HG03280 (cell line): ENCODE data around the gene JUP.

ENCODE experiments used
- ATAC-seq: cut with Tn5 transposase; IDR thresholded peaks from one replicate; pipeline ENCODE4 v1.9.1; 2021; ENCODE audit warnings: mild to moderate bottlenecking, moderate library complexity; ENCODE audit not compliant: unreplicated experiment

Gene JUP

DNA sequence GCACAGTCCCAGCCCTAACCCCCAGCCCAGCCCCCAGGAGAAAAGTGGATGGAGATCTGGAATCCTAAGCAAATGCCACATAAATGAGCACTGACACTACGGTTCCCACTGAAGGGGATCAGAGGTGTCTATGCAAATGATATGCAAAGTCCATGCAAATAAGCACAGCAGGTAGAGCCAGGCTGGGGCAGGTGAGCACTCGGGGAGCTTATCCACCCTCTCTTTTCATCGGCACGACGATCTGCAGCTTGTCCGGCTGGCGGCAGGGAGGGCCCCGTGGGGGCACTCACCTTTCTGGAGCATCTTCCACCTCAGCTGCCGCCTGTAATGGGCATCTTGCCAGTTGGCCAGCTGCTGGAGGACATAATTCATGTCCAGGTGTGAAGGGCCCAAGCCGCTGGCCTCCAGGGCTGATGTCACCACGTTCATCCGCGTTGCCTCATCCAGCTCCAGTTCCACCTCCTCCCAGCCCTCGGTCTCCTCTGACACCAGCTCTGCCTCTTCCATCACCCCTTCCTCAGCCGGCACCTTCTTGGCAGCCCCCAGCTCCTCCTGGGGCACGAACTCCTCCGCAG lies 61.9 kb downstream of the JUP start:
- no peak for ATAC-seq

GRCh38 chr17:41723801-41724475 lies 62.6 kb downstream of the JUP start:
- no peak for ATAC-seq

DNA sequence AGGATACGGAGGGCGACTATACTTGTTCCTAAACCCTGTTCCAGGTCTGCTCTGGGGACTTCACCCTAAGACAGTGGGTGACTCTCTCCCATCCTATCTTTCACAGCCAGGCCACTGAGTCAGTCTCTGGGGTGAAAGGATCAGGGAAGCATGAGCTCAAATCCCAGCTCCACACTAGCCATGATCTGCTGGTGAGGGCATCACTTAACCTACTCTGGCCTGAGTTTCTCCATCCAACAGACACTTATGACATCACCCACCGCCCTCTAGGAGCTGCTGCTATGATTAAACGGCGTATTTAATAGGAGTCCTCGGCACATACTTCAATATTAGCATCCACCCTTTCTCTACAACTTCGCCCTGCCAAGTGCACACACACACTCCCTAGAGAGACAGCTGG lies 64.3 kb downstream of the JUP start:
- ATAC-seq = no peak

- ATAC-seq = no peak
Observed at GRCh38 chr17:41718287-41718645, 68.2 kb downstream of the JUP start.

DNA sequence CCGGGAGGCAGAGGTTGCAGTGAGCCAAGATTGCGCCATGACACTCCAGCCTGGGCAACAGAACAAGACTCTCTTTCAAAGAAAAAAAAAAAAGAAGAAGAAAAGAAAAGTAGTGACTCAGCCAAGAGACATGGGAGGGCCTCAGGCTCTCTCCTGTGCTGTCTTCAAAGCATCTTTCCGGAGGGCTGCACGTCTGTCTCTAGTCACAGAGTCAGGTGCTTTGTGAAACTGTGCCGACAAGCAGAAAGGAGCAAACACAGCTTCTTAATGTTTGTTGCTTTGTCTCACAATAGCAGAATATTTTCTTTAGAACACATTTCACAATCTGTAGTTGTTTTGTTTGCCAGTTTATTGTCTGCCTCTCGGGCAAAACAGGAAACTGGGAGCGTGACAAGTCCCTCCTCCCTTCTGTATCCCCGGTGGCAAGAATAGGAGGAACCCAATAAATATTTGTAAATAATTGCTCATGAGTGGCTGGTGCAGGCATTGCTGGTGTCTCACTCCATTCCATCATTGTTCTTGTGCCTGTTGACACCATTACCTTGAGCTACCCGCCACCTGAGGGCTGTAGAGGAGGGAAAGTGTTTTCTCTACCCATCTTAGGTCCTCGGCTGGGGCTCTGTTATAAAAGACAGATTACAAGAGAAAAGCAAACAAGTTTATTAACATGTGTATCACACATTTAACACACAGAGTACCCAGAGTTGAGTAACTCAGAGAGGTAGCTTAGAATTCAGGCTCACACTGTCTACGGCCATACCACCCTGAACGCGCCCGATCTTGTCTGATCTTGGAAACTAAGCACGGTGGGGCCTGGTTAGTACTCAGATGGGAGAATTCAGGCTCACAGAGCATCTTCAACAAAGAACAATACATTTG lies 68.9 kb downstream of the JUP start:
- ATAC-seq = no peak

- ATAC-seq = no peak
Observed at GRCh38 chr17:41711669-41712400, 74.7 kb downstream of the JUP start, which contains the start of gene GAST. GAST (plus strand) TSS chr17:41712331; CDS start chr17:41715437, 3,106 bp downstream.

- no peak for ATAC-seq
Observed at GRCh38 chr17:41710472-41711090, 75.9 kb downstream of the JUP start.

- no peak for ATAC-seq
Observed at GRCh38 chr17:41707803-41708669, 78.5 kb downstream of the JUP start.

- ATAC-seq = no peak
Observed at GRCh38 chr17:41705271-41705991, 81.1 kb downstream of the JUP start.
